NB4 (cell line): ENCODE measurements around the gene CDYL.

ENCODE experiments used
- DNase-seq: peaks from one replicate; pipeline ENCODE4 v3.0.0; 2010; ENCODE audit warnings: low read depth
- H3K4me3 ChIP-seq: one replicate; pipeline ENCODE4 v1.5.1; 2011; ENCODE audit warnings: mild to moderate bottlenecking, low read depth, low read length, moderate library complexity
- CTCF ChIP-seq: IDR thresholded peaks from one replicate; pipeline ENCODE4 v1.5.1; 2012; ENCODE audit warnings: low read depth, low read length
- MAX ChIP-seq: IDR thresholded peaks from 2 replicates; pipeline ENCODE4 v1.6.1; 2011; ENCODE audit warnings: low read depth, low read length
- MYC ChIP-seq: IDR thresholded peaks from 2 replicates; pipeline ENCODE4 v1.6.1; 2011; ENCODE audit warnings: low read depth, low read length
- POLR2A ChIP-seq: IDR thresholded peaks from 2 replicates; pipeline ENCODE4 v1.6.1; 2011; ENCODE audit warnings: mild to moderate bottlenecking; ENCODE audit not compliant: insufficient read length; ENCODE audit errors: extremely low read depth

CDYL gene

GRCh38 chr6:4743062-4743461, 33.1 kb upstream of the CDYL start:
- TF ChIP-seq MAX, result no peak
- no peak for TF ChIP-seq CTCF
- no peak for TF ChIP-seq POLR2A
- TF ChIP-seq MYC, result no peak
- no peak for DNase-seq
- H3K4me3 ChIP-seq, result no peak overlapping the region

GRCh38 chr6:4743926-4744325, 32.3 kb upstream of the CDYL start:
- TF ChIP-seq POLR2A (no peak), CTCF (no peak), MYC (no peak), MAX (no peak)
- no peak for DNase-seq
- H3K4me3 ChIP-seq, result no peak overlapping the region

GRCh38 chr6:4747588-4747987, 28.6 kb upstream of the CDYL start:
- no peak overlapping the region for H3K4me3 ChIP-seq
- no peak for TF ChIP-seq MYC
- no peak for TF ChIP-seq CTCF
- TF ChIP-seq MAX, result no peak
- no peak for TF ChIP-seq POLR2A
- no peak for DNase-seq

DNA sequence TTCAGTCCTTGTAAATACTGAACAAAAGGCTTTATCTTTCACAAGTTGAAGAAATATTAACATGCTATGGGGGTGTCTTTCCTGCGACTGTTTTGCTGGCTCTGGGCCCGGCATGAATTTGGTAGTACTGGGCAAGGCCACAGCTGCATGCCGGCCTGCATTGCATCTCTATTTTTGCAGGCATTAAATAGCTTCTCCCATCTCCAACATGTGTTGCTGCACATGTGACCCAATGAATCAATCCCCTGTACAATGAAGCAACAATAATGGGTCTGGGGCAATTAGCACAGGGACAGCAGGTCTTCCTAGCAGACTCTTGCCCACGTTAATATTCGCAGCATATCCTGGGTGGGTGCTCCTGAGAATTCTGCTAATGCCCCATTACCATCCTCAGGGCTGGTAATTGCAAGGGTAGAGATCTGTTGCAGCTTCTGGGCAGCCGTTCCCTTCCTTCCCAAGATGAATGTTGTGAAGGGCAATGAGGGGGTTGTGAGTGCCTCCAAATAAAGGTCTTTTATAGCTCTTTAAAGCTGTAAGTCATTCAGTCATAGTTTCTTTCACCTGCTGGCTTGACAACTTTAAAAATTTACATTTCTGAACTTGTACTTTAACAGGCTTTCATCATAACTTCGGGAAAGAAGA, 24.3 kb upstream of the CDYL start:
- no peak for DNase-seq
- no peak overlapping the region for H3K4me3 ChIP-seq
- no peak for TF ChIP-seq MAX
- TF ChIP-seq POLR2A, result no peak
- no peak for TF ChIP-seq CTCF
- no peak for TF ChIP-seq MYC

GRCh38 chr6:4756247-4756646, 20.0 kb upstream of the CDYL start:
- TF ChIP-seq MAX, result no peak
- no peak for DNase-seq
- H3K4me3 ChIP-seq, result no peak overlapping the region

GRCh38 chr6:4759997-4760396, 16.2 kb upstream of the CDYL start:
- no peak for TF ChIP-seq MAX
- no peak for TF ChIP-seq CTCF
- no peak overlapping the region for H3K4me3 ChIP-seq
- DNase-seq, result no peak
